H9 (cell line): ENCODE data around the gene NHLH1. TPM values are rescaled to one million over a fixed set of nuclear protein-coding genes. Genes with fewer than 3 reads are reported as not detected.
A peak's percentile ranks its signal among the peaks of the same experiment; 100 is the strongest.

ENCODE experiments used
- DNase-seq: peaks from one replicate; pipeline ENCODE4 v3.0.0-alpha.2; 2017
- H2AFZ ChIP-seq: one replicate; pipeline ENCODE4 v1.6.1; 2013; ENCODE audit warnings: mild to moderate bottlenecking, low read length, control low read depth, moderate library complexity
- H2AK5ac ChIP-seq: 2 replicates; pipeline ENCODE4 v1.6.1; 2013; ENCODE audit warnings: low read length, control low read depth, mixed read lengths; ENCODE audit not compliant: insufficient read length
- H2BK120ac ChIP-seq: one replicate; pipeline ENCODE4 v1.6.1; 2013; ENCODE audit warnings: low read depth, mild to moderate bottlenecking, low read length, control low read depth, inconsistent platforms; ENCODE audit not compliant: poor library complexity, severe bottlenecking
- H2BK12ac ChIP-seq: 2 replicates; pipeline ENCODE4 v1.6.1; 2013; ENCODE audit warnings: low read length, control low read depth, mixed read lengths, low read depth; ENCODE audit not compliant: insufficient read length
- H2BK15ac ChIP-seq: 2 replicates; pipeline ENCODE4 v1.6.1; 2013; ENCODE audit warnings: low read depth, low read length, control low read depth
- H2BK20ac ChIP-seq: one replicate; pipeline ENCODE4 v1.6.1; 2013; ENCODE audit warnings: low read depth, mild to moderate bottlenecking, low read length, control low read depth, inconsistent platforms; ENCODE audit not compliant: poor library complexity, severe bottlenecking
- H2BK5ac ChIP-seq: 2 replicates; pipeline ENCODE4 v1.6.1; 2013; ENCODE audit warnings: low read length, control low read depth, mixed read lengths; ENCODE audit not compliant: insufficient read length
- H3K14ac ChIP-seq: 2 replicates; pipeline ENCODE4 v1.6.1; 2013; ENCODE audit warnings: low read length, control low read depth; ENCODE audit not compliant: insufficient read depth
- H3K18ac ChIP-seq: 2 replicates; pipeline ENCODE4 v1.6.1; 2013; ENCODE audit warnings: low read depth, mild to moderate bottlenecking, mixed read lengths, low read length, control low read depth; ENCODE audit not compliant: insufficient read length
- H3K23ac ChIP-seq: 2 replicates; pipeline ENCODE4 v1.6.1; 2013; ENCODE audit warnings: low read length, control low read depth, mixed read lengths, low read depth; ENCODE audit not compliant: insufficient read length
- H3K23me2 ChIP-seq: 2 replicates; pipeline ENCODE4 v1.6.1; 2013; ENCODE audit warnings: low read depth, mild to moderate bottlenecking, mixed read lengths, low read length, control low read depth; ENCODE audit not compliant: insufficient read length, poor library complexity, severe bottlenecking
- H3K27ac ChIP-seq: 2 replicates; pipeline ENCODE4 v1.5.1; 2013; ENCODE audit warnings: low read length, control low read depth, mixed read lengths, low read depth; ENCODE audit not compliant: insufficient read length
- H3K27me3 ChIP-seq: 2 replicates; pipeline ENCODE4 v1.6.1; 2013; ENCODE audit warnings: low read length, control low read depth, inconsistent platforms; ENCODE audit not compliant: insufficient read depth
- H3K4ac ChIP-seq: 2 replicates; pipeline ENCODE4 v1.6.1; 2013; ENCODE audit warnings: low read depth, mild to moderate bottlenecking, control low read depth, inconsistent platforms, low read length, moderate library complexity
- H3K4me1 ChIP-seq: 2 replicates; pipeline ENCODE4 v1.6.1; 2013; ENCODE audit warnings: low read length, control low read depth, inconsistent platforms; ENCODE audit not compliant: insufficient read depth
- H3K4me2 ChIP-seq: 2 replicates; pipeline ENCODE4 v1.6.1; 2013; ENCODE audit warnings: low read length, control low read depth, mixed read lengths; ENCODE audit not compliant: insufficient read length, insufficient read depth
- H3K56ac ChIP-seq: 2 replicates; pipeline ENCODE4 v1.6.1; 2013; ENCODE audit warnings: low read depth, mild to moderate bottlenecking, mixed read lengths, low read length, control low read depth; ENCODE audit not compliant: insufficient read length
- H3K79me1 ChIP-seq: 2 replicates; pipeline ENCODE4 v1.6.1; 2013; ENCODE audit warnings: low read depth, mild to moderate bottlenecking, moderate library complexity, low read length, control low read depth, inconsistent platforms; ENCODE audit not compliant: insufficient read depth, poor library complexity, severe bottlenecking
- H3K79me2 ChIP-seq: 2 replicates; pipeline ENCODE4 v1.6.1; 2013; ENCODE audit warnings: low read length, control low read depth, inconsistent platforms; ENCODE audit not compliant: insufficient read depth
- H3K9ac ChIP-seq: 2 replicates; pipeline ENCODE4 v1.6.1; 2013; ENCODE audit warnings: low read length, control low read depth, mixed read lengths; ENCODE audit not compliant: insufficient read length; ENCODE audit errors: extremely low read depth
- H3K9me3 ChIP-seq: one replicate; pipeline ENCODE4 v1.6.1; 2013; ENCODE audit warnings: low read depth, low read length, inconsistent platforms; ENCODE audit not compliant: control insufficient read depth
- H3T11ph ChIP-seq: one replicate; pipeline ENCODE4 v1.6.1; 2013; ENCODE audit warnings: mild to moderate bottlenecking, low read length, control low read depth, inconsistent platforms
- H4K20me1 ChIP-seq: one replicate; pipeline ENCODE4 v1.6.1; 2013; ENCODE audit not compliant: control insufficient read depth, insufficient read length, insufficient read depth
- H4K5ac ChIP-seq: 2 replicates; pipeline ENCODE4 v1.6.1; 2013; ENCODE audit warnings: low read depth, mild to moderate bottlenecking, mixed read lengths, low read length, control low read depth; ENCODE audit not compliant: insufficient read length
- H4K8ac ChIP-seq: replicated peaks from 2 replicates; pipeline ENCODE4 v1.6.1; 2013; ENCODE audit warnings: low read length, control low read depth, mixed read lengths, low read depth; ENCODE audit not compliant: insufficient read length
- H4K91ac ChIP-seq: 2 replicates; pipeline ENCODE4 v1.6.1; 2013; ENCODE audit warnings: low read depth, mild to moderate bottlenecking, moderate library complexity, mixed read lengths, low read length, control low read depth; ENCODE audit not compliant: insufficient read length
- H3K27ac Mint-ChIP-seq, 3 experiments: 2 replicates in 2 of 3; 3 replicates in 1 of 3; pipeline ENCODE4 v1.8.0; 2020 to 2021; ENCODE audit warnings: mixed read lengths in 3 of 3, mild to moderate bottlenecking in 1 of 3, moderate library complexity in 1 of 3
- H3K27me3 Mint-ChIP-seq: 2 replicates; pipeline ENCODE4 v1.8.0; 2021; ENCODE audit warnings: low read depth, mild to moderate bottlenecking, moderate library complexity, mixed read lengths
- H3K36me3 Mint-ChIP-seq, 3 experiments: 2 replicates in 2 of 3; 3 replicates in 1 of 3; pipeline ENCODE4 v1.8.0; 2020 to 2021; ENCODE audit warnings: low read depth in 3 of 3, mixed read lengths in 3 of 3; ENCODE audit not compliant: insufficient read depth in 1 of 3
- H3K4me1 Mint-ChIP-seq, 2 experiments: 2 replicates each; pipeline ENCODE4 v1.8.0; 2020; ENCODE audit warnings: mixed read lengths in 2 of 2
- H3K4me3 Mint-ChIP-seq, 2 experiments: 2 replicates in 1 of 2; 3 replicates in 1 of 2; pipeline ENCODE4 v1.8.0; 2020 to 2021; ENCODE audit warnings: mild to moderate bottlenecking in 2 of 2, mixed read lengths in 2 of 2, moderate library complexity in 1 of 2
- H3K9me3 Mint-ChIP-seq, 2 experiments: 2 replicates in 1 of 2; 3 replicates in 1 of 2; pipeline ENCODE4 v1.8.0; 2020; ENCODE audit warnings: mild to moderate bottlenecking in 2 of 2, mixed read lengths in 2 of 2, moderate library complexity in 1 of 2
- CTCF ChIP-seq: fragments of 200-600 bp; sonication (generic); conservative IDR thresholded peaks from 3 replicates; pipeline ENCODE4 v1.8.0; 2021; ENCODE audit warnings: antibody characterized with exemption, mild to moderate bottlenecking
- WGBS: extraction: QIAGEN DNeasy Blood & Tissue Kit; methylation state at CpG from one replicate; pipeline ENCODE4 v1.1.7; 2013; ENCODE audit warnings: missing lambda C conversion rate, low lambda C conversion rate, mixed read lengths; ENCODE audit not compliant: insufficient read length; ENCODE audit errors: extremely low coverage; 5-methylcytosine and 5-hydroxymethylcytosine counted together
- total RNA-seq: library from RNA; stranded (reverse); gene quantifications from 2 replicates; pipeline ENCODE4 v1.2.1, GENCODE V29; 2021

The NHLH1 gene
- total RNA-seq, 1 experiment from 2014 or later: 1.5 TPM

DNA sequence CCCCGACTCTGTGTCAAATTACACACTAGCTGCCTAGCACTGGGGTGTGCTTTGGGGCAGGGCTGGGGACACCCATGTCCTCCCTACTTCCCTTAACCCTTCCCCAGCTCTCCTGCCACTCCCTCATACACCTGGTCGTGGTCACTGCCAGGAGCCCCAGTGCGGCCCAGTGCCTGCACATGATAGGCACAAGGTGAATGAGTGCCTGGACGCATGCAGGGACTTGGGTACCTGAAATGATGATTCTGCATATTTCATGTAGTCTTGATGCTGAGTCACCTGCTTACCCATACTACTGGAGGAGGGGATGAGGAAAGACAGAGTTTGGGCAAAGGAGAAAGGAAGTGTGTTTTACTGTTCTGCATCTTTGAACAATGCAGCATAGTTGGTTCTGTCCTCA is 32.0 kb downstream of the NHLH1 start:
- Histone ChIP-seq H2BK12ac (no peak overlapping the region), H4K5ac (no peak overlapping the region), H4K8ac (no peak overlapping the region), H3K27me3 (no peaks in the 10 kb centered on the region), H3K79me1 (no peaks in the 10 kb centered on the region), H3K79me2 (peaks cover 15% of the 10 kb centered on the region; the same call in 1 of the 2 replicates), H3K56ac (no peak overlapping the region), H3K4me1 (peaks cover 23% of the 10 kb centered on the region; the same call in 1 of the 2 replicates), H2AFZ (no peak overlapping the region), H3K9me3 (no peaks in the 10 kb centered on the region), H3K18ac (no peak overlapping the region), H4K20me1 (no peaks in the 10 kb centered on the region), H2AK5ac (no peak overlapping the region), H2BK20ac (no peak overlapping the region), H2BK15ac (no peak overlapping the region), H4K91ac (no peak overlapping the region), H2BK5ac (no peak overlapping the region), H3K9ac (no peak overlapping the region), H3K23ac (no peak overlapping the region), H3K14ac (no peak overlapping the region), H3K4ac (no peak overlapping the region), H2BK120ac (no peak overlapping the region), H3K27ac (no peak overlapping the region), H3T11ph (no peak overlapping the region), H3K23me2 (peaks cover 17% of the 10 kb centered on the region), H3K4me2 (peak overlapping the region; percentile 74)
- peaks cover 0 to 3% (median 0%) of the 10 kb centered on the region in 3 experiments; a peak in 1 of 7 replicates for H3K36me3 Mint-ChIP-seq
- H3K4me1 Mint-ChIP-seq: peaks cover 44 to 45% of the 10 kb centered on the region in 2 experiments
- no peaks in the 10 kb centered on the region for H3K9me3 Mint-ChIP-seq
- WGBS: no CpG with 5 or more reads among the region's 4 CpGs
- no peak for DNase-seq
- peak overlapping the region in 2 of 3 experiments; percentile 11 to 97; a peak in 2 of 7 replicates for H3K27ac Mint-ChIP-seq
- H3K4me3 Mint-ChIP-seq: peak overlapping the region; percentile 60 to 78; a peak in 4 of 5 replicates
- H3K27me3 Mint-ChIP-seq: no peaks in the 10 kb centered on the region; the same call in 1 of the 2 replicates
- TF ChIP-seq CTCF: no peak
